Measurements from ENCODE around the gene HSPA12A.

HSPA12A gene

GRCh38 chr10:116674901-116675423 is 67.4 kb downstream of the HSPA12A start:
- Histone ChIP-seq H3K23ac (ENCODE audit: low read depth, low read length, poor library complexity) (no peak overlapping the region), H2BK12ac (ENCODE audit: low read length) (no peak overlapping the region), H3K9me3 (replicated peaks in 1 of 2; ENCODE audit: control insufficient read depth in 2 of 2, insufficient read depth in 1 of 2, low read depth in 1 of 2, low read length in 2 of 2) (no peaks in the 10 kb centered on the region), H2AK5ac (ENCODE audit: low read depth, low read length) (no peak overlapping the region), H2BK120ac (ENCODE audit: low read depth, low read length) (no peak overlapping the region), H3K27ac (replicated peaks; ENCODE audit: low read length) (no peak overlapping the region), H4K91ac (ENCODE audit: low read depth, low read length, poor library complexity) (no peak overlapping the region), H4K8ac (ENCODE audit: low read depth, low read length) (no peak overlapping the region), H3K4me3 (ENCODE audit: low read length in 2 of 2) (no peak overlapping the region), H2BK15ac (ENCODE audit: low read length) (no peak overlapping the region), H3K79me1 (ENCODE audit: low read depth, low read length) (no peaks in the 10 kb centered on the region), H3K4me2 (ENCODE audit: insufficient read depth, low read length, poor library complexity, severe bottlenecking) (no peak overlapping the region), H3K14ac (ENCODE audit: low read length) (peak overlapping the region; percentile 61), H3K36me3 (replicated peaks in 1 of 2; ENCODE audit: control insufficient read depth in 2 of 2, insufficient read depth in 2 of 2, low read length in 2 of 2) (no peaks in the 10 kb centered on the region), H3K18ac (ENCODE audit: low read length) (peak overlapping the region; percentile 23), H3K9ac (ENCODE audit: low read depth, low read length, poor library complexity) (peak overlapping the region; percentile 9), H2BK5ac (ENCODE audit: low read length) (no peak overlapping the region), H3K4me1 (ENCODE audit: control insufficient read depth in 2 of 2, insufficient read depth in 1 of 2, low read depth in 1 of 2, low read length in 2 of 2) (peaks cover 0 to 6% of the 10 kb centered on the region in 2 donors), H3K27me3 (ENCODE audit: control insufficient read depth in 3 of 3, insufficient read depth in 3 of 3, low read depth in 1 of 3, low read length in 3 of 3) (peaks cover 0 to 15% (median 0%) of the 10 kb centered on the region in 3 experiments), H3K4ac (ENCODE audit: low read length) (no peak overlapping the region), H2AFZ (ENCODE audit: low read length) (no peak overlapping the region)
- no CpG with 5 or more reads among the region's 32 CpGs for WGBS, 2 donors (ENCODE audit: extremely low coverage in 2 of 2, insufficient read length in 2 of 2, insufficient replicate concordance in 1 of 2)
- DNase-seq (ENCODE audit: low spot score) = no peak

GRCh38 chr10:116673866-116674265 is 68.5 kb downstream of the HSPA12A start:
- no peak overlapping the region for H3K4ac ChIP-seq (ENCODE audit: low read length)
- no peak overlapping the region for H3K4me3 ChIP-seq (ENCODE audit: low read length in 2 of 2)
- no peak for DNase-seq (ENCODE audit: low spot score)
- H2BK15ac ChIP-seq (ENCODE audit: low read length) = no peak overlapping the region
- no peak overlapping the region for H2BK5ac ChIP-seq (ENCODE audit: low read length)
- H3K4me2 ChIP-seq (ENCODE audit: insufficient read depth, low read length, poor library complexity, severe bottlenecking) = no peak overlapping the region
- no peak overlapping the region for H3K18ac ChIP-seq (ENCODE audit: low read length)
- peaks cover 0 to 9% of the 10 kb centered on the region in 2 donors for H3K4me1 ChIP-seq (ENCODE audit: control insufficient read depth in 2 of 2, insufficient read depth in 1 of 2, low read depth in 1 of 2, low read length in 2 of 2)
- H3K27ac ChIP-seq (replicated peaks; ENCODE audit: low read length) = no peak overlapping the region
- no peaks in the 10 kb centered on the region for H3K36me3 ChIP-seq (replicated peaks in 1 of 2; ENCODE audit: control insufficient read depth in 2 of 2, insufficient read depth in 2 of 2, low read length in 2 of 2)
- H4K91ac ChIP-seq (ENCODE audit: low read depth, low read length, poor library complexity) = no peak overlapping the region
- H4K8ac ChIP-seq (ENCODE audit: low read depth, low read length) = no peak overlapping the region
- H3K9ac ChIP-seq (ENCODE audit: low read depth, low read length, poor library complexity) = no peak overlapping the region
- H2AK5ac ChIP-seq (ENCODE audit: low read depth, low read length) = no peak overlapping the region
- peaks cover 0 to 22% (median 0%) of the 10 kb centered on the region in 3 experiments for H3K27me3 ChIP-seq (ENCODE audit: control insufficient read depth in 3 of 3, insufficient read depth in 3 of 3, low read depth in 1 of 3, low read length in 3 of 3)
- no peaks in the 10 kb centered on the region for H3K79me1 ChIP-seq (ENCODE audit: low read depth, low read length)
- WGBS, 2 donors (ENCODE audit: extremely low coverage in 2 of 2, insufficient read length in 2 of 2, insufficient replicate concordance in 1 of 2) = no CpG with 5 or more reads among the region's 2 CpGs
- H3K23ac ChIP-seq (ENCODE audit: low read depth, low read length, poor library complexity) = no peak overlapping the region
- H2AFZ ChIP-seq (ENCODE audit: low read length) = no peak overlapping the region
- H3K9me3 ChIP-seq (replicated peaks in 1 of 2; ENCODE audit: control insufficient read depth in 2 of 2, insufficient read depth in 1 of 2, low read depth in 1 of 2, low read length in 2 of 2) = no peaks in the 10 kb centered on the region
- H2BK12ac ChIP-seq (ENCODE audit: low read length) = no peak overlapping the region
- no peak overlapping the region for H3K14ac ChIP-seq (ENCODE audit: low read length)
- H2BK120ac ChIP-seq (ENCODE audit: low read depth, low read length) = no peak overlapping the region

- no peak overlapping the region for H3K27ac ChIP-seq (replicated peaks; ENCODE audit: low read length)
- H2BK15ac ChIP-seq (ENCODE audit: low read length) = no peak overlapping the region
- H3K4me1 ChIP-seq (ENCODE audit: control insufficient read depth in 2 of 2, insufficient read depth in 1 of 2, low read depth in 1 of 2, low read length in 2 of 2) = peaks cover 0 to 9% of the 10 kb centered on the region in 2 donors
- no peak overlapping the region for H3K9ac ChIP-seq (ENCODE audit: low read depth, low read length, poor library complexity)
- WGBS, 2 donors (ENCODE audit: extremely low coverage in 2 of 2, insufficient read length in 2 of 2, insufficient replicate concordance in 1 of 2) = no CpG with 5 or more reads among the region's 5 CpGs
- no peak overlapping the region for H3K18ac ChIP-seq (ENCODE audit: low read length)
- H3K4me3 ChIP-seq (ENCODE audit: low read length in 2 of 2) = no peak overlapping the region
- H3K14ac ChIP-seq (ENCODE audit: low read length) = no peak overlapping the region
- H2BK5ac ChIP-seq (ENCODE audit: low read length) = no peak overlapping the region
- no peak overlapping the region for H3K4ac ChIP-seq (ENCODE audit: low read length)
- H3K4me2 ChIP-seq (ENCODE audit: insufficient read depth, low read length, poor library complexity, severe bottlenecking) = no peak overlapping the region
- no peak overlapping the region for H2BK120ac ChIP-seq (ENCODE audit: low read depth, low read length)
- no peak overlapping the region for H4K91ac ChIP-seq (ENCODE audit: low read depth, low read length, poor library complexity)
- no peaks in the 10 kb centered on the region for H3K36me3 ChIP-seq (replicated peaks in 1 of 2; ENCODE audit: control insufficient read depth in 2 of 2, insufficient read depth in 2 of 2, low read length in 2 of 2)
- no peak overlapping the region for H2BK12ac ChIP-seq (ENCODE audit: low read length)
- H4K8ac ChIP-seq (ENCODE audit: low read depth, low read length) = no peak overlapping the region
- no peak for DNase-seq (ENCODE audit: low spot score)
- H3K9me3 ChIP-seq (replicated peaks in 1 of 2; ENCODE audit: control insufficient read depth in 2 of 2, insufficient read depth in 1 of 2, low read depth in 1 of 2, low read length in 2 of 2) = no peaks in the 10 kb centered on the region
- H3K79me1 ChIP-seq (ENCODE audit: low read depth, low read length) = no peaks in the 10 kb centered on the region
- H3K23ac ChIP-seq (ENCODE audit: low read depth, low read length, poor library complexity) = no peak overlapping the region
- no peak overlapping the region for H2AFZ ChIP-seq (ENCODE audit: low read length)
- no peak overlapping the region for H2AK5ac ChIP-seq (ENCODE audit: low read depth, low read length)
- H3K27me3 ChIP-seq (ENCODE audit: control insufficient read depth in 3 of 3, insufficient read depth in 3 of 3, low read depth in 1 of 3, low read length in 3 of 3) = peaks cover 0 to 30% (median 0%) of the 10 kb centered on the region in 3 experiments
Observed at GRCh38 chr10:116672891-116673290, 69.5 kb downstream of the HSPA12A start.

- Histone ChIP-seq H2BK15ac (ENCODE audit: low read length) (no peak overlapping the region), H2AK5ac (ENCODE audit: low read depth, low read length) (no peak overlapping the region), H3K36me3 (replicated peaks in 1 of 2; ENCODE audit: control insufficient read depth in 2 of 2, insufficient read depth in 2 of 2, low read length in 2 of 2) (no peaks in the 10 kb centered on the region), H3K4ac (ENCODE audit: low read length) (no peak overlapping the region), H3K4me2 (ENCODE audit: insufficient read depth, low read length, poor library complexity, severe bottlenecking) (no peak overlapping the region), H2BK12ac (ENCODE audit: low read length) (no peak overlapping the region), H3K4me3 (ENCODE audit: low read length in 2 of 2) (no peak overlapping the region), H3K23ac (ENCODE audit: low read depth, low read length, poor library complexity) (no peak overlapping the region), H2BK5ac (ENCODE audit: low read length) (no peak overlapping the region), H3K27ac (replicated peaks; ENCODE audit: low read length) (no peak overlapping the region), H3K79me1 (ENCODE audit: low read depth, low read length) (no peaks in the 10 kb centered on the region), H3K4me1 (ENCODE audit: control insufficient read depth in 2 of 2, insufficient read depth in 1 of 2, low read depth in 1 of 2, low read length in 2 of 2) (peaks cover 0 to 9% of the 10 kb centered on the region in 2 donors), H3K9ac (ENCODE audit: low read depth, low read length, poor library complexity) (no peak overlapping the region), H2BK120ac (ENCODE audit: low read depth, low read length) (no peak overlapping the region), H3K14ac (ENCODE audit: low read length) (no peak overlapping the region), H3K9me3 (replicated peaks in 1 of 2; ENCODE audit: control insufficient read depth in 2 of 2, insufficient read depth in 1 of 2, low read depth in 1 of 2, low read length in 2 of 2) (no peaks in the 10 kb centered on the region), H4K8ac (ENCODE audit: low read depth, low read length) (no peak overlapping the region), H3K18ac (ENCODE audit: low read length) (no peak overlapping the region), H4K91ac (ENCODE audit: low read depth, low read length, poor library complexity) (no peak overlapping the region), H3K27me3 (ENCODE audit: control insufficient read depth in 3 of 3, insufficient read depth in 3 of 3, low read depth in 1 of 3, low read length in 3 of 3) (peaks cover 0 to 35% (median 0%) of the 10 kb centered on the region in 3 experiments), H2AFZ (ENCODE audit: low read length) (no peak overlapping the region)
- no peak for DNase-seq (ENCODE audit: low spot score)
- WGBS, 2 donors (ENCODE audit: extremely low coverage in 2 of 2, insufficient read length in 2 of 2, insufficient replicate concordance in 1 of 2) = no CpG with 5 or more reads among the region's 5 CpGs
Observed at GRCh38 chr10:116671274-116671926, 71.0 kb downstream of the HSPA12A start.

Data from neuronal stem cell (in vitro differentiated cells).